ENCODE data around the gene RTN4RL1. TPM values are rescaled to one million over a fixed set of nuclear protein-coding genes. Genes with fewer than 3 reads are reported as not detected.
A peak's percentile ranks its signal among the peaks of the same experiment; 100 is the strongest.

RTN4RL1 gene
- total and polyA plus RNA-seq, 2 experiments from 2014 or later = 32.2 to 45.4 TPM

- peaks cover 4% of the 10 kb centered on the region for H3K4me1 ChIP-seq (ENCODE audit: low read depth)
- TF ChIP-seq, protein P1, sequence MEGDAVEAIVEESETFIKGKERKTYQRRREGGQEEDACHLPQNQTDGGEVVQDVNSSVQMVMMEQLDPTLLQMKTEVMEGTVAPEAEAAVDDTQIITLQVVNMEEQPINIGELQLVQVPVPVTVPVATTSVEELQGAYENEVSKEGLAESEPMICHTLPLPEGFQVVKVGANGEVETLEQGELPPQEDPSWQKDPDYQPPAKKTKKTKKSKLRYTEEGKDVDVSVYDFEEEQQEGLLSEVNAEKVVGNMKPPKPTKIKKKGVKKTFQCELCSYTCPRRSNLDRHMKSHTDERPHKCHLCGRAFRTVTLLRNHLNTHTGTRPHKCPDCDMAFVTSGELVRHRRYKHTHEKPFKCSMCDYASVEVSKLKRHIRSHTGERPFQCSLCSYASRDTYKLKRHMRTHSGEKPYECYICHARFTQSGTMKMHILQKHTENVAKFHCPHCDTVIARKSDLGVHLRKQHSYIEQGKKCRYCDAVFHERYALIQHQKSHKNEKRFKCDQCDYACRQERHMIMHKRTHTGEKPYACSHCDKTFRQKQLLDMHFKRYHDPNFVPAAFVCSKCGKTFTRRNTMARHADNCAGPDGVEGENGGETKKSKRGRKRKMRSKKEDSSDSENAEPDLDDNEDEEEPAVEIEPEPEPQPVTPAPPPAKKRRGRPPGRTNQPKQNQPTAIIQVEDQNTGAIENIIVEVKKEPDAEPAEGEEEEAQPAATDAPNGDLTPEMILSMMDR (IDR thresholded peaks at IDR 0.05; ENCODE audit: low read depth, low read length) = no peak
- peaks cover 7% of the 10 kb centered on the region for H3K36me3 ChIP-seq
- no peaks in the 10 kb centered on the region for H3K9me3 ChIP-seq (ENCODE audit: low read depth)
- H3K27ac ChIP-seq = no peak overlapping the region
- no peak overlapping the region for H3K4me3 ChIP-seq
- DNase-seq (ENCODE audit: low read depth in 1 of 2, low spot score in 1 of 2) = no peak
- H3K27me3 ChIP-seq = no peaks in the 10 kb centered on the region
Measured at GRCh38 chr17:2040219-2040827, 15.2 kb upstream of the RTN4RL1 start.

GRCh38 chr17:2037155-2037554, 12.0 kb upstream of the RTN4RL1 start:
- Histone ChIP-seq H3K27me3 (no peaks in the 10 kb centered on the region), H3K9me3 (ENCODE audit: low read depth) (no peaks in the 10 kb centered on the region), H3K4me1 (ENCODE audit: low read depth) (peaks cover 4% of the 10 kb centered on the region), H3K27ac (no peak overlapping the region), H3K4me3 (no peak overlapping the region), H3K36me3 (peaks cover 2% of the 10 kb centered on the region)
- no peak for DNase-seq (ENCODE audit: low read depth in 1 of 2, low spot score in 1 of 2)
- TF ChIP-seq, protein P1 (IDR thresholded peaks at IDR 0.05; ENCODE audit: low read depth, low read length) = no peak

DNA sequence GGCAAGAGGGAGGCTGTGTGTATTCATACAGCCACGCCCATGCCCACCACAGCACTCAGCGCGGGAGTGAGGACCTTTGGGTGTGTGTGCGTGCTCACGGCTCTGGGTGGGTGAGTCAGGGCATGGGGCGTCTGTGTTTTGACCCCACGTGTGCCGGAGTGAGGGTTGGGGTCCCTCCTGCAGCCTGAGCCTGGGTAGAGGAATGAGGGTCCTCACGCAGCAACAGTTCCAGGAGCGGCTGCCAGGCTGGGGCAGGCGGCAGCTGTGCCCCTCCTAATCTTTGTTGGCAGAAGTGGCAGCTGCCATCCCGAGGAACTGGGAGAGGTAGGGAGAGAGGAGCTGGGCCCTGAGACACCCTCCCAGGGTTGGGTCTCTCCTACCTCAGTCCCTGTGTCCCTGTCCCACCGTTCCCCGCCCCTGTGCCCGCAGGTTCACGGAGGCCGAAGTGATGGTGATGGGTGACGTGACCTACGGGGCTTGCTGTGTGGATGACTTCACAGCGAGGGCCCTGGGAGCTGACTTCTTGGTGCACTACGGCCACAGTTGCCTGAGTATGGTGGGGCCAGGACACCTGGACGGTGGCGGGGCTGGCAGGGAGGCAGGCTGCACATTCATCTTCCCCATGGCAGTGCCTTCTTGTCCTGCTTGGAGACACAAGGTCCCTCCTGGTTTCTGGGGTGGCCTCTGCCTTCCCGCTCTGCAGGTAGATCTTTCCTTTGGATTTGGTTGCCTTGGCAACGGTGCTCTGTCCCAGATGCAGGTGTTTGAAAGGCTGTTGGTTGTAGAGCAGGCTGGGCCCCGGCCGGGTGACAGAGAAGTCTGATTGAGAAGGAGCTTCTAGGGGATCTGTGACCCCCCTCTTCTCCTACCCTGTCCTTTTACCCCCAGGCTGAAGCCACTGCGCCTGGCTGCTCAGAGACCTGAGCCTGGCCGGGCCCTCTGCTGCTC, 10.7 kb upstream of the RTN4RL1 start:
- TF ChIP-seq, protein P1 (IDR thresholded peaks at IDR 0.05; ENCODE audit: low read depth, low read length) = no peak
- Histone ChIP-seq H3K9me3 (ENCODE audit: low read depth) (no peaks in the 10 kb centered on the region), H3K4me3 (no peak overlapping the region), H3K36me3 (peaks cover 2% of the 10 kb centered on the region), H3K27ac (no peak overlapping the region), H3K27me3 (no peaks in the 10 kb centered on the region), H3K4me1 (ENCODE audit: low read depth) (peaks cover 4% of the 10 kb centered on the region)
- no peak for DNase-seq (ENCODE audit: low read depth in 1 of 2, low spot score in 1 of 2)

GRCh38 chr17:2034806-2035540, 9.8 kb upstream of the RTN4RL1 start:
- Histone ChIP-seq H3K27ac (no peak overlapping the region), H3K4me3 (no peak overlapping the region), H3K9me3 (ENCODE audit: low read depth) (no peaks in the 10 kb centered on the region), H3K36me3 (peaks cover 2% of the 10 kb centered on the region), H3K4me1 (ENCODE audit: low read depth) (peaks cover 5% of the 10 kb centered on the region), H3K27me3 (no peaks in the 10 kb centered on the region)
- TF ChIP-seq, protein P1 (IDR thresholded peaks at IDR 0.05; ENCODE audit: low read depth, low read length) = no peak
- DNase-seq (ENCODE audit: low read depth in 1 of 2, low spot score in 1 of 2) = peak in 1 of 2 donors; percentile 90

DNA sequence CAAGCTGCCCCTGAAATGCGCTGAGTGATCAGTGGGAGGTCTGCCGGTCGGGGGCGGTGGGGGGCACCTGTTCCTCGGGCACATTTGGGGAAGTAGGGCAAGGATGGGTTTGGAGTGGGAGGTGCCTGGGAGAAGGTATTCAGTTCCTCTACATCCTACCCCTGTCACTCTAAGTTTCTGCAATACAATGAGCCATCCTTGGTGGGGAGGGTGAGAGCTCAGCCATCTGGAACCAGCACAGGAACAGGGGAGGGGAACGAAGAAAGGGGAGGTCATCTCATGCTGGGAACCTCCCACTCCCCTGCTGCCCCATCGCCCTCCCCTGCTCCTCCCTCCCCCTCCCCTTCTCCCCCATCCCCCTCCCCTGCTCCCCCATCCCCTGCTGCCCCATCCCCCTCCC, 9.0 kb upstream of the RTN4RL1 start:
- peak in 1 of 2 donors; percentile 69 for DNase-seq (ENCODE audit: low read depth in 1 of 2, low spot score in 1 of 2)
- Histone ChIP-seq H3K36me3 (peaks cover 2% of the 10 kb centered on the region), H3K9me3 (ENCODE audit: low read depth) (no peaks in the 10 kb centered on the region), H3K27ac (no peak overlapping the region), H3K4me1 (ENCODE audit: low read depth) (peaks cover 5% of the 10 kb centered on the region), H3K4me3 (no peak overlapping the region), H3K27me3 (no peaks in the 10 kb centered on the region)
- TF ChIP-seq, protein P1 (IDR thresholded peaks at IDR 0.05; ENCODE audit: low read depth, low read length) = no peak
